B cell (primary cell): ENCODE results near the gene ST6GALNAC2. TPM values are rescaled to one million over a fixed set of nuclear protein-coding genes. Genes with fewer than 3 reads are reported as not detected.

Experiments used
- ATAC-seq: fragments of 200-7000 bp; cut with Tn5 transposase; one replicate; pipeline ENCODE4 v1.10.0; 2021; ENCODE audit warnings: low read depth, mild to moderate bottlenecking, moderate number of reproducible peaks, moderate library complexity
- CTCF ChIA-PET: fragments of 350-600 bp; sonication (Branson Sonifier 250); formaldehyde crosslinking; loops from one replicate; lab custom pipeline; 2021; ENCODE audit warnings: antibody characterized with exemption, inconsistent platforms; lab: Charles Lee
- POLR2A ChIA-PET: fragments of 350-600 bp; sonication (Branson Sonifier 250); formaldehyde crosslinking; loops from one replicate; lab custom pipeline; 2021; ENCODE audit warnings: antibody characterized with exemption; lab: Charles Lee
- DNase-seq: peaks from one replicate; pipeline ENCODE4 v3.0.0; 2013
- H2AFZ ChIP-seq: 2 replicates; pipeline ENCODE4 v1.6.1; 2012; ENCODE audit warnings: mild to moderate bottlenecking, low read depth, low read length; ENCODE audit not compliant: insufficient read depth, poor library complexity, severe bottlenecking
- H3K27ac ChIP-seq, 2 donors: 1 replicate in 1 of 2; 2 replicates in 1 of 2; pipeline ENCODE4 v1.5.1; 2012 to 2013; ENCODE audit warnings: low read length in 2 of 2, mild to moderate bottlenecking in 2 of 2, moderate library complexity in 1 of 2
- H3K27me3 ChIP-seq, 4 experiments: fragments of 200-600 bp in 1 of 4; sonication (generic) in 1 of 4; replicated peaks in 1 of 4; 1 replicate in 2 of 4; 2 replicates in 2 of 4; pipeline versions ENCODE4 v1.6.1 to v1.7.0; 2013 to 2016; ENCODE audit warnings: low read length in 3 of 4, mild to moderate bottlenecking in 2 of 4, mixed read lengths in 1 of 4, moderate library complexity in 1 of 4; ENCODE audit not compliant: insufficient read depth in 4 of 4, control insufficient read depth in 3 of 4; ENCODE audit errors: control extremely low read depth in 1 of 4
- H3K36me3 ChIP-seq, 2 experiments: replicated peaks in 1 of 2; 1 replicate in 1 of 2; 2 replicates in 1 of 2; pipeline versions ENCODE4 v1.6.1 to v1.7.1; 2013; ENCODE audit warnings: low read length in 1 of 2; ENCODE audit not compliant: insufficient read depth in 2 of 2, control insufficient read depth in 1 of 2; ENCODE audit errors: control extremely low read depth in 1 of 2, extremely low read depth in 1 of 2
- H3K4me1 ChIP-seq, 2 donors: fragments of 200-600 bp in 1 of 2; sonication (generic) in 1 of 2; 1 replicate in 1 of 2; 2 replicates in 1 of 2; pipeline versions ENCODE4 v1.5.1 to v1.6.1; 2013 to 2017; ENCODE audit warnings: low read length in 2 of 2; ENCODE audit not compliant: control insufficient read depth in 2 of 2, insufficient read depth in 2 of 2
- H3K4me2 ChIP-seq: replicated peaks from 2 replicates; pipeline ENCODE3; 2012; ENCODE audit warnings: mild to moderate bottlenecking, low read depth, low read length; ENCODE audit not compliant: poor library complexity, severe bottlenecking
- H3K4me3 ChIP-seq, 5 experiments: fragments of 200-600 bp in 1 of 5; sonication (generic) in 1 of 5; 1 replicate in 3 of 5; 2 replicates in 2 of 5; pipeline versions ENCODE4 v1.5.1 to v1.7.0; 2011 to 2016; ENCODE audit warnings: low read length in 4 of 5, mild to moderate bottlenecking in 4 of 5, low read depth in 2 of 5, control low read depth in 1 of 5, moderate library complexity in 1 of 5; ENCODE audit not compliant: insufficient read depth in 1 of 5; ENCODE audit errors: control extremely low read depth in 1 of 5, extremely low read depth in 1 of 5
- H3K79me2 ChIP-seq: fragments of 200-600 bp; sonication (generic); one replicate; pipeline ENCODE4 v1.6.0; 2016; ENCODE audit warnings: low read length; ENCODE audit not compliant: control insufficient read depth, insufficient read depth
- H3K9ac ChIP-seq: fragments of 200-600 bp; sonication (generic); 2 replicates; pipeline ENCODE4 v1.6.1; 2017; ENCODE audit warnings: mild to moderate bottlenecking, low read length, moderate library complexity
- H3K9me3 ChIP-seq, 3 donors: one replicate each; pipeline versions ENCODE4 v1.6.1 to v1.7.1; 2013; ENCODE audit warnings: low read length in 2 of 3; ENCODE audit not compliant: control insufficient read depth in 2 of 3, insufficient read depth in 1 of 3; ENCODE audit errors: control extremely low read depth in 1 of 3
- H4K20me1 ChIP-seq: 2 replicates; pipeline ENCODE4 v1.6.0; 2012; ENCODE audit warnings: mild to moderate bottlenecking, low read length; ENCODE audit not compliant: insufficient read depth, control insufficient read depth, poor library complexity, severe bottlenecking
- H3K27ac Mint-ChIP-seq: one replicate; pipeline ENCODE4 v1.8.0; 2021; ENCODE audit warnings: mixed read lengths
- H3K27me3 Mint-ChIP-seq: one replicate; pipeline ENCODE4 v1.8.0; 2021; ENCODE audit warnings: mixed read lengths
- H3K4me1 Mint-ChIP-seq: one replicate; pipeline ENCODE4 v1.8.0; 2021; ENCODE audit warnings: mixed read lengths
- H3K4me3 Mint-ChIP-seq: one replicate; pipeline ENCODE4 v1.8.0; 2021; ENCODE audit warnings: mixed read lengths
- H3K9me3 Mint-ChIP-seq: one replicate; pipeline ENCODE4 v1.8.0; 2022; ENCODE audit warnings: mixed read lengths; ENCODE audit not compliant: insufficient read depth
- CTCF ChIP-seq: fragments of 200-600 bp; IDR thresholded peaks from one replicate; pipeline ENCODE4 v1.8.0; 2022; ENCODE audit warnings: antibody characterized with exemption, mild to moderate bottlenecking
- EZH2 ChIP-seq: IDR thresholded peaks from 2 replicates; pipeline ENCODE4 v1.6.1; 2012; ENCODE audit warnings: borderline replicate concordance, low read depth, mild to moderate bottlenecking, moderate library complexity, low read length; ENCODE audit not compliant: insufficient read depth, poor library complexity, severe bottlenecking
- WGBS: methylation state at CpG from one replicate; pipeline ENCODE4 v1.1.5; 2013; ENCODE audit warnings: missing lambda C conversion rate; ENCODE audit not compliant: insufficient coverage; 5-methylcytosine and 5-hydroxymethylcytosine counted together
- intact Hi-C: fragments of 100-400 bp; cut with micrococcal nuclease; formaldehyde crosslinking; loops from one replicate; pipeline ENCODE4 v1.10.0; 2022
- polyA plus RNA-seq: library from polyadenylated mRNA; depleted of rRNA; stranded (reverse); fragments of >200 nt; gene quantifications from 2 replicates; pipeline ENCODE4 v1.2.3, GENCODE V29; 2012
- total RNA-seq, 2 donors: library from RNA; stranded (reverse); fragments of 120-200 nt in 1 of 2; gene quantifications; 1 replicate in 1 of 2; 2 replicates in 1 of 2; pipeline versions ENCODE4 v1.2.3 to v1.2.4, GENCODE V29; 2013 to 2022

Gene ST6GALNAC2
- total and polyA plus RNA-seq, 2 donors (not counting 1 experiment from before 2014, with no cell fraction given) = 0.58 to 2.7 TPM

- no peak overlapping the region for H3K4me2 ChIP-seq
- ATAC-seq = no peak
- TF ChIP-seq EZH2 (no peak), CTCF (no peak)
- POLR2A ChIA-PET = no interaction called here
- H2AFZ ChIP-seq = no peak overlapping the region
- no peaks in the 10 kb centered on the region for H3K36me3 ChIP-seq
- no peaks in the 10 kb centered on the region for H3K4me1 Mint-ChIP-seq
- no peaks in the 10 kb centered on the region for H3K9me3 ChIP-seq
- no peaks in the 10 kb centered on the region for H3K4me1 ChIP-seq
- H3K27me3 ChIP-seq = peaks cover 0 to 4% (median 2%) of the 10 kb centered on the region in 4 experiments
- no peaks in the 10 kb centered on the region for H3K79me2 ChIP-seq
- intact Hi-C loops = no loop called here
- CTCF ChIA-PET = interaction anchor here (1.1 to 1.2 kb wide), 2 partner anchors 21 to 56 kb away, joined by 3 to 5 read pairs; no protein-coding TSS in a partner anchor
- no peak overlapping the region for H3K4me3 Mint-ChIP-seq
- H3K9me3 Mint-ChIP-seq = no peaks in the 10 kb centered on the region
- no peak overlapping the region for H3K27ac ChIP-seq
- no peak overlapping the region for H3K4me3 ChIP-seq
- DNase-seq = no peak
- H3K27me3 Mint-ChIP-seq = peaks cover 10% of the 10 kb centered on the region
- WGBS = 40% methylated on average over 1 of the region's 2 CpGs
- H3K27ac Mint-ChIP-seq = no peak overlapping the region
- no peak overlapping the region for H3K9ac ChIP-seq
- no peaks in the 10 kb centered on the region for H4K20me1 ChIP-seq
Observed at GRCh38 chr17:76579281-76579680, 6.4 kb downstream of the ST6GALNAC2 start.

DNA sequence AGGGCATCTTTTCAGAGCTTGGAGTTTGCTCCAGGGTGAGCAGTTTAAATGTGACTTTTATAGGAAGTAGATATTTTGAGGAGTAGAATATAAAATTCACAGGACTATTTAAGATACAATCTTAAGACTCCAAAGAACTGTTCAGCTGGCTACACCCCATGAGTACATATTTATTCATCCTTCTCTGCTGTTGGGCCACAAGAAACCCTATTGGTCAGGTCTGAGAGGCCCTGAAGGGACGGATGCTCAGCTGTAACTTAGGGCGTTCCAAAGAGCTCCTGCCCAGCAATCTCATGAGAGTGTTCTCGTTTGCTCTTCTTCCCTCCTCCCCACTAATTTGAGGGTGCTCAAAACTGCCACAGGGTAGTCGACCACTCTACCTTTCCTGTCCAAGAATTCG lies 7.3 kb downstream of the ST6GALNAC2 start:
- intact Hi-C loops = no loop called here
- POLR2A ChIA-PET = no interaction called here

More for the DNA sequence above, 7.3 kb downstream of the ST6GALNAC2 start:
- H3K27me3 ChIP-seq = no peaks in the 10 kb centered on the region
- WGBS = 100% methylated on average over 3 of the region's 5 CpGs
- no peak overlapping the region for H3K4me2 ChIP-seq
- H3K79me2 ChIP-seq = no peaks in the 10 kb centered on the region
- H3K36me3 ChIP-seq = no peaks in the 10 kb centered on the region
- no peaks in the 10 kb centered on the region for H4K20me1 ChIP-seq
- H3K4me3 ChIP-seq = no peak overlapping the region
- no peak overlapping the region for H2AFZ ChIP-seq
- CTCF ChIA-PET = interaction anchor here (0.6 to 1.2 kb wide), 3 partner anchors 20 to 55 kb away, joined by 3 to 5 read pairs (median 4); no protein-coding TSS in a partner anchor
- TF ChIP-seq CTCF (no peak), EZH2 (no peak)
- DNase-seq (no peak), ATAC-seq (no peak)
- Mint-ChIP-seq H3K4me1 (no peaks in the 10 kb centered on the region), H3K4me3 (no peak overlapping the region), H3K9me3 (no peaks in the 10 kb centered on the region), H3K27me3 (peaks cover 6% of the 10 kb centered on the region), H3K27ac (no peak overlapping the region)
- no peak overlapping the region for H3K9ac ChIP-seq
- no peaks in the 10 kb centered on the region for H3K4me1 ChIP-seq
- H3K9me3 ChIP-seq = no peaks in the 10 kb centered on the region
- no peak overlapping the region for H3K27ac ChIP-seq
